NB4 (cell line): ENCODE results near the gene FER1L5.

Experiments
- MYC ChIP-seq: IDR thresholded peaks from 2 replicates; pipeline ENCODE4 v1.6.1; 2011; ENCODE audit warnings: low read depth, low read length
- POLR2A ChIP-seq: IDR thresholded peaks from 2 replicates; pipeline ENCODE4 v1.6.1; 2011; ENCODE audit warnings: mild to moderate bottlenecking; ENCODE audit not compliant: insufficient read length; ENCODE audit errors: extremely low read depth
- TF ChIP-seq, protein P1 (sequence below): IDR thresholded peaks from one replicate; pipeline ENCODE4 v1.5.1; 2012; ENCODE audit warnings: low read depth, low read length
- TF ChIP-seq, protein P2 (sequence below): IDR thresholded peaks from 2 replicates; pipeline ENCODE4 v1.6.1; 2011; ENCODE audit warnings: low read depth, low read length

DNA sequence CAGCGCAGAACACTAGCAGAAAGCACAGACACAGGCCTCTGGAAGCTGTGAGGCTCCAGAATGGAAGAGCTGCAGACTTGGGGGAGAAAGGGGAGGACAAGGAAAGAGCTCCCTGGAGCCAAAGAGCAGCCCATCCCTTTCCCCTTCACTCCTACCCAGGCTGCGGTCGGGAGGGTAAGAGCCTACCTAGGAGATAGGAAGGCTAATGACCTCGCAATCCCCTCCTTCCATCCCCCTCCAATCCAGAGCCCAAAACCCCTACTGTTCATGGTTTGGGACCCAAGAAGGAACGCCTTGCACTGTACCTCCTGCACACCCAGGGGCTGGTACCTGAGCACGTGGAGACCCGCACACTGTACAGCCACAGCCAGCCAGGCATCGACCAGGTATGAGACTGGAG is 57.5 kb downstream of the FER1L5 start:
- TF ChIP-seq, protein P1, sequence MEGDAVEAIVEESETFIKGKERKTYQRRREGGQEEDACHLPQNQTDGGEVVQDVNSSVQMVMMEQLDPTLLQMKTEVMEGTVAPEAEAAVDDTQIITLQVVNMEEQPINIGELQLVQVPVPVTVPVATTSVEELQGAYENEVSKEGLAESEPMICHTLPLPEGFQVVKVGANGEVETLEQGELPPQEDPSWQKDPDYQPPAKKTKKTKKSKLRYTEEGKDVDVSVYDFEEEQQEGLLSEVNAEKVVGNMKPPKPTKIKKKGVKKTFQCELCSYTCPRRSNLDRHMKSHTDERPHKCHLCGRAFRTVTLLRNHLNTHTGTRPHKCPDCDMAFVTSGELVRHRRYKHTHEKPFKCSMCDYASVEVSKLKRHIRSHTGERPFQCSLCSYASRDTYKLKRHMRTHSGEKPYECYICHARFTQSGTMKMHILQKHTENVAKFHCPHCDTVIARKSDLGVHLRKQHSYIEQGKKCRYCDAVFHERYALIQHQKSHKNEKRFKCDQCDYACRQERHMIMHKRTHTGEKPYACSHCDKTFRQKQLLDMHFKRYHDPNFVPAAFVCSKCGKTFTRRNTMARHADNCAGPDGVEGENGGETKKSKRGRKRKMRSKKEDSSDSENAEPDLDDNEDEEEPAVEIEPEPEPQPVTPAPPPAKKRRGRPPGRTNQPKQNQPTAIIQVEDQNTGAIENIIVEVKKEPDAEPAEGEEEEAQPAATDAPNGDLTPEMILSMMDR = no peak
- TF ChIP-seq, protein P2, sequence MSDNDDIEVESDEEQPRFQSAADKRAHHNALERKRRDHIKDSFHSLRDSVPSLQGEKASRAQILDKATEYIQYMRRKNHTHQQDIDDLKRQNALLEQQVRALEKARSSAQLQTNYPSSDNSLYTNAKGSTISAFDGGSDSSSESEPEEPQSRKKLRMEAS = no peak
- TF ChIP-seq POLR2A = no peak
- no peak for TF ChIP-seq MYC
